Peyer's patch (tissue), 4 donors: ENCODE data around the gene CPB2. TPM values are rescaled to one million over a fixed set of nuclear protein-coding genes. Genes with fewer than 3 reads are reported as not detected.

Experiments used
- DNase-seq, 3 donors: peaks; one replicate each; pipeline ENCODE4 v3.0.0-alpha.2; 2017 to 2019
- H3K27ac ChIP-seq, 4 donors: fragments of 200-600 bp; sonication (generic); one replicate each; pipeline ENCODE4 v1.5.1; 2016 to 2019
- H3K27me3 ChIP-seq, 2 donors: fragments of 200-600 bp; sonication (generic); one replicate each; pipeline ENCODE4 v1.5.1; 2019
- H3K36me3 ChIP-seq, 3 donors: fragments of 200-600 bp; sonication (generic); one replicate each; pipeline ENCODE4 v1.5.1; 2016 to 2019
- H3K4me1 ChIP-seq, 4 donors: fragments of 200-600 bp; sonication (generic); one replicate each; pipeline ENCODE4 v1.5.1; 2016 to 2019
- H3K4me3 ChIP-seq, 4 donors: fragments of 200-600 bp; sonication (generic); 1 replicate in 3 of 4; 2 replicates in 1 of 4; pipeline ENCODE4 v1.5.1; 2016 to 2019; ENCODE audit warnings: mild to moderate bottlenecking in 1 of 4
- H3K9me3 ChIP-seq, 4 donors: fragments of 200-600 bp; sonication (generic); one replicate each; pipeline ENCODE4 v1.5.1; 2016 to 2019; ENCODE audit warnings: mild to moderate bottlenecking in 1 of 4
- POLR2A ChIP-seq, 2 donors: fragments of 450-650 bp; IDR thresholded peaks; one replicate each; pipeline ENCODE4 v1.5.1; 2017; ENCODE audit warnings: antibody characterized with exemption in 2 of 2, mild to moderate bottlenecking in 2 of 2, moderate library complexity in 2 of 2
- total RNA-seq, 4 donors: library from RNA; depleted of rRNA; stranded (reverse); fragments of >200 nt; gene quantifications; one replicate each; pipeline ENCODE4 v1.1.0, GENCODE V29; 2016
- TF ChIP-seq, protein P1 (sequence below), 6 experiments: fragments of 450-650 bp in 4 of 6; fragments of 200-600 bp in 2 of 6; sonication (generic) in 1 of 6; IDR thresholded peaks; one replicate each; pipeline ENCODE4 v1.5.1; 2017 to 2019; ENCODE audit warnings: antibody characterized with exemption in 6 of 6, mild to moderate bottlenecking in 3 of 6, moderate library complexity in 1 of 6

Gene CPB2
- total RNA-seq: not detected

DNA sequence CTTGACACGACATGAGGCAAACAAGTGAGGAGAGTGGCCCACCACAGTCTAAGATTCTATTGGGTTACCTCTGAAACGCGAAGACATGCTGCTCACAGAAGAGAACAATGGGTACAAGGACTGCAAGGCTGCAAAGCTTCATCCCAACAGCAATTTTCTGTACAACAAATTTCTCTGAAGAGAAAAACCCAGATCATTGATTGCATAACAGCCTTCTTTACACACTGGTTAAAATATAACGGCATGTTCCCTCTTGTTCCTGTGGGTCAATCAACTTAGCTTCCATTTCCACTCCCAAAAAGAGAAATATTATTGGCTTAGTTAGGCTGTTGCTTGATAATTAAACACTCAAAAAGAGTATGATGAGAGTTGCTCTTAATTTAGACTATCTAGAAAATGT is at the start of gene CPB2:
CPB2 (minus strand) TSS at position 166 of the 400 bp plus-strand sequence; CDS start at position 142, 24 bp downstream.
- no peak for DNase-seq
- no peaks in the 10 kb centered on the region for H3K27me3 ChIP-seq
- H3K36me3 ChIP-seq: no peaks in the 10 kb centered on the region
- H3K27ac ChIP-seq: no peak within 1 kb of the TSS
- TF ChIP-seq, protein P1, sequence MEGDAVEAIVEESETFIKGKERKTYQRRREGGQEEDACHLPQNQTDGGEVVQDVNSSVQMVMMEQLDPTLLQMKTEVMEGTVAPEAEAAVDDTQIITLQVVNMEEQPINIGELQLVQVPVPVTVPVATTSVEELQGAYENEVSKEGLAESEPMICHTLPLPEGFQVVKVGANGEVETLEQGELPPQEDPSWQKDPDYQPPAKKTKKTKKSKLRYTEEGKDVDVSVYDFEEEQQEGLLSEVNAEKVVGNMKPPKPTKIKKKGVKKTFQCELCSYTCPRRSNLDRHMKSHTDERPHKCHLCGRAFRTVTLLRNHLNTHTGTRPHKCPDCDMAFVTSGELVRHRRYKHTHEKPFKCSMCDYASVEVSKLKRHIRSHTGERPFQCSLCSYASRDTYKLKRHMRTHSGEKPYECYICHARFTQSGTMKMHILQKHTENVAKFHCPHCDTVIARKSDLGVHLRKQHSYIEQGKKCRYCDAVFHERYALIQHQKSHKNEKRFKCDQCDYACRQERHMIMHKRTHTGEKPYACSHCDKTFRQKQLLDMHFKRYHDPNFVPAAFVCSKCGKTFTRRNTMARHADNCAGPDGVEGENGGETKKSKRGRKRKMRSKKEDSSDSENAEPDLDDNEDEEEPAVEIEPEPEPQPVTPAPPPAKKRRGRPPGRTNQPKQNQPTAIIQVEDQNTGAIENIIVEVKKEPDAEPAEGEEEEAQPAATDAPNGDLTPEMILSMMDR (IDR thresholded peaks at IDR 0.05): no peak
- TF ChIP-seq POLR2A (IDR thresholded peaks at IDR 0.05): no peak
- H3K4me1 ChIP-seq: no peaks in the 10 kb centered on the region
- H3K9me3 ChIP-seq: no peaks in the 10 kb centered on the region
- peak within 1 kb of the TSS in 1 of 4 donors; percentile 15 for H3K4me3 ChIP-seq

DNA sequence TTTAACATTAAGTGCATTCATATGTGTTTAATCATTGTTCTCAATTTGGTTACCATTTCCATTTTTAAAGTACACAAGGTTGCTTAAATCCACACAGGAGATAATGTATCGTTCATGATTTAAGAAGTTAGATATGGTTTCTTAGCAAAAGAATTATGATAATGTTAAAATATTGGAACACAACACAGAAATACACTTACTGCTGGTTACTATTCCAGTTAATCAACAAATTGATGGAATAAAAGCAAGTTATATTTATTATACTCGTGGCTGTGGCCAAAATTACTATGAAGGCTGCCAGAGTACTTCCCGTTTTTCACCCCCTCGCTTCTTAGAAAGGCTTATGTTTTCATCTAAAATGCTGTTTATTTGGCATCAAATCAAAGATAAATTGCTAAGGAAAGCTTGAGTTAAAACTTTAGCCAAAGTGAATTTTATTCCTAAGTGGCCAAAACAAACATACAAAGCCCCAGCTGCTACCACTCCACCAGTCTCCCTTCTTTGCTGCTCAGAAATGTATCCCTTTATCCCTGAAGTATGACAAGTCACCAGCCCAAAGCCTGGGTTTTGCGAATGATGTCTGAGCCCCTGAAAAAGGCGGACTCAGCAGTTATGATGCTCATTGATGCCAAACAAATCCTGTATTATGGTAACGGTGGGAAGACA is 49.4 kb upstream of the CPB2 start:
- no peak for DNase-seq
- peaks cover 0 to 11% (median 0%) of the 10 kb centered on the region in 3 donors for H3K36me3 ChIP-seq
- H3K4me3 ChIP-seq: no peak overlapping the region
- H3K27me3 ChIP-seq: no peaks in the 10 kb centered on the region
- no peak overlapping the region for H3K27ac ChIP-seq
- H3K4me1 ChIP-seq: no peaks in the 10 kb centered on the region
- H3K9me3 ChIP-seq: no peaks in the 10 kb centered on the region
- TF ChIP-seq POLR2A (IDR thresholded peaks at IDR 0.05): no peak
- TF ChIP-seq, protein P1 (IDR thresholded peaks at IDR 0.05): no peak

GRCh38 chr13:46152627-46153328 is 47.9 kb upstream of the CPB2 start:
- Histone ChIP-seq H3K36me3 (peaks cover 0 to 11% (median 0%) of the 10 kb centered on the region in 3 donors), H3K4me3 (no peak overlapping the region), H3K27ac (no peak overlapping the region), H3K27me3 (no peaks in the 10 kb centered on the region), H3K9me3 (no peaks in the 10 kb centered on the region), H3K4me1 (no peaks in the 10 kb centered on the region)
- TF ChIP-seq, protein P1 (IDR thresholded peaks at IDR 0.05): no peak
- no peak for TF ChIP-seq POLR2A (IDR thresholded peaks at IDR 0.05)
- no peak for DNase-seq

DNA sequence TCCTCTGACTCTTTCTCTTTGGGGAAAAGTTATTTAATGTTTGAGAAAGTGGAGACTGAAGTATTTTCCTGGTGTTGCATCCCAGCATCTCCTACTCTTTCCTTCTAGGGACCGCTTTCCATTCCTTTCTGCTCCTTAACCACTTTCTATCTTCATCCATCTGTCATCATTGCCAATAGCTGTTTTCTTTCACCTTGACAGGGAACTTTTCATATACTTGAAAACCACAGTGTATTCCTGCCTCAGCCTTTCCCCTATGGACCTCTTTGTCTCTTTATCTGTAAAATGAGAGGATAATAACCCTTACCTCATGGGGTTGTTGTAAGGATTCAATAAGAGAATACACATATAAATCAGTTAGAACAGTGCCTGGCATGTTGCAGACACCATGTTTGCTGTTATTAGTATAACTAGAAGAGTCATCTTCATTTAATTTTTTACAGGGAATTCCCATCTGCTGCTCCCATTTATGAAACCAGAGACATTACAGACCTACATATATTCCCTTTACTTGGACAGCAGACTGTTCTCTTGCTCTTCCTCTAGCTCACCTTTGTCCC is 45.4 kb upstream of the CPB2 start:
- Histone ChIP-seq H3K4me1 (no peaks in the 10 kb centered on the region), H3K36me3 (peaks cover 0 to 3% (median 0%) of the 10 kb centered on the region in 3 donors), H3K4me3 (no peak overlapping the region), H3K27me3 (no peaks in the 10 kb centered on the region), H3K9me3 (no peaks in the 10 kb centered on the region), H3K27ac (no peak overlapping the region)
- TF ChIP-seq, protein P1 (IDR thresholded peaks at IDR 0.05): no peak
- no peak for TF ChIP-seq POLR2A (IDR thresholded peaks at IDR 0.05)
- DNase-seq: no peak

GRCh38 chr13:46149272-46150133 is 44.7 kb upstream of the CPB2 start:
- TF ChIP-seq POLR2A (IDR thresholded peaks at IDR 0.05): no peak
- TF ChIP-seq, protein P1 (IDR thresholded peaks at IDR 0.05): no peak
- DNase-seq: no peak
- Histone ChIP-seq H3K27ac (no peak overlapping the region), H3K4me3 (no peak overlapping the region), H3K36me3 (peaks cover 0 to 3% (median 0%) of the 10 kb centered on the region in 3 donors), H3K27me3 (no peaks in the 10 kb centered on the region), H3K9me3 (no peaks in the 10 kb centered on the region), H3K4me1 (no peaks in the 10 kb centered on the region)
